GM21526 (cell line): ENCODE results near the gene MMP27.

Source experiments
- ATAC-seq: cut with Tn5 transposase; IDR thresholded peaks from one replicate; pipeline ENCODE4 v1.9.1; 2021; ENCODE audit warnings: moderate library complexity; ENCODE audit not compliant: unreplicated experiment, low FRiP score

The MMP27 gene

GRCh38 chr11:102704841-102705240 is 728 bp downstream of the MMP27 start:
- no peak for ATAC-seq

GRCh38 chr11:102703826-102704493 is 1.6 kb downstream of the MMP27 start:
- no peak for ATAC-seq

DNA sequence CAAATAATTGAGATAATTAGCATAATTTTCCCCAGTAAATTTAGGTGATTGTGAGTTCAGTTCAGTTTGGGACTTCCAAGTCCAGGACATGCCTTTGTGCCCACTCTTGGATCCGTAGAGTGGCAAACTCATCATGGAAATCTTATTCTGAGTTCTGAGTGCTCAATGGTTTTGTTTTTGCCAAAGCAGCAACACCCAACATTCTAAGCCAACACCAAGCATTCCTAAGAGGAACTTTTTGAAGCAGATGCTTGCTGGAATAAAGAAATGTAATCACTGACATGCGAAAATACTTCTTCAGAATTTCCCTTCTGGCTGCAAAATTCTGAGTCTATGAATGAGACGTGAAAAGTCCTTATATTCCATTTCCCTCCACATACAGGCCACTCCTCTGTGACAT is 10.4 kb downstream of the MMP27 start:
- no peak for ATAC-seq

GRCh38 chr11:102685754-102686153 is 19.8 kb downstream of the MMP27 start:
- ATAC-seq, result no peak

DNA sequence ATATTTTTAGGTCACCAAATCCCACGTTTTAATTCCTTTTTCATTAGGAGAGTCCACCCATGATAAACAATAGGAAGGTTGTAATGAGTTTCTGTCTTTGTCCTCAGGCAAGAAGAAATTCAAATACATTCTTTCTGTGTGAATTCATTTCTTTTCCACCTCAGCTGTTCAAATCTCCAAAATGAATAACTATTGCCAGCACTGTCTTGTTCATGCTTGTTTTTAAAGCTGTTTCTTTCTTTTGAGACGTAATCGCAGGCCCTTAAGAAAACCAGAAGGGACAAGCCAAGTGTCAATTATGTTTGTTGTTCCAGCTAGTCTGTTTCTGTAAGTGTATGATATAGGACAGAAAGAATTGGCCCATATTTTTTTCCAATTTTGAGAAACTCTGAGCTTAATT is 20.2 kb downstream of the MMP27 start:
- ATAC-seq, result no peak

DNA sequence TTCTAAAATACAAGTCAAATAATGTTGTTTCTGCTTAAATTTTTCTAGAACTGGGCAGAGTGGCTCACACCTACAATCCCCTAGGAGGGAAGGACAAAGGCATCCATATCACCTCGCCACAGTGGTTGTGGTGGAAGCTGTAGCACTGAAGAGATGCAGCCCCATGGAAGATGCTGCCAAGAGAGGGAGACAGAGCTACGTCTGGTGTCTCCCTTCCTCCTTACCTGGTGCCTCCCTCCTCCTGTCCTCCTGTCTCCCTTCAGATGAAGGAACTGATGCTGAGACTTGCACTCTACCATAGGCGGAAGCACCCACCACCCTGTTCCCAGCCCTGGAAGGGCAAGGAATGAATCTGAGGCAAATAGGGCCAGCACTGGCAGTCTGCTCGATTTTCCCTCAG is 22.3 kb downstream of the MMP27 start:
- no peak for ATAC-seq

- no peak for ATAC-seq
Observed at GRCh38 chr11:102680945-102681344, 24.6 kb downstream of the MMP27 start.

GRCh38 chr11:102678022-102678421 is 27.5 kb downstream of the MMP27 start:
- ATAC-seq, result no peak

DNA sequence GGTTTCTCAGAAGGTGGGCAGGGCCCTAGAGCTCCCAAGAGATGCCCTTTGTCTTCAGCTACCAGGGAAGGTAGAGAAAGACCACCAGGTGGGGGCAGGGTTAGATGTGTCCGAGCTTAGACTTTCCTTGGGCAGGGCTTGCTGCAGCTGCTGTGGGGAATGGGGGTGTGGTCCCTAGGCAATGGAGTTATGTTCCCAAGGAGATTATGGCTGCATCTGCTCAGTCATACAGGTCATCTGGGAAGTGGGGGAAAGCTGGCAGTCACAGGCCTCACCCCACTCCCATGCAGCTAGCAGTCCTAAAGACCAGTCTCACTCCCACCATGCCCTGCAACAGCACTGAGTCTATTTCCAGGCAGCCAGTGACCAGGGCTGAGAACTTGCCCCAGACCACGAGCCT is 29.5 kb downstream of the MMP27 start:
- no peak for ATAC-seq

DNA sequence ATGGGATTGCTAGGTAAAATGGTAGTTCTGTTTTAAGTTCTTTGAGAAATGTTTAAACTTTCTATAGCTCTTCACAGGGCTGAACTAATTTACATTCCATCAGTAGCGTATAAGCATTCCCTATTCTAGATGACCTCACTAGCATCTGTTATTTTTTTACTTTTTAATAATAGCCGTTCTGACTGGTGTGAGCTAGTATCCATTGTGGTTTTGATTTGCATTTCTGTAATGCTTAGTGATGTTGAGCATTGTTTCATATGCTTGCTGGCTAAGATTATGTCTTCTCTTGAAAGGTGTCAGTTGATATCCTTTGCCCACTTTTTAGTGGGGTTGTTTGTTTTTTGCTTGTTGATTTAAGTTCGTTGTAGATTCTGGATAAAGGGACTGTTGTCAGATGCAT is 35.9 kb downstream of the MMP27 start:
- ATAC-seq, result peak; percentile 64

- peak; percentile 67 for ATAC-seq
Observed at GRCh38 chr11:102666331-102666957, 39.1 kb downstream of the MMP27 start.

- no peak for ATAC-seq
Observed at GRCh38 chr11:102664001-102664752, 41.4 kb downstream of the MMP27 start.

- ATAC-seq, result no peak
Observed at GRCh38 chr11:102662607-102663006, 43.0 kb downstream of the MMP27 start.

GRCh38 chr11:102661040-102661439 is 44.5 kb downstream of the MMP27 start:
- ATAC-seq, result no peak

- ATAC-seq, result no peak
Observed at GRCh38 chr11:102656528-102656927, 49.0 kb downstream of the MMP27 start.

DNA sequence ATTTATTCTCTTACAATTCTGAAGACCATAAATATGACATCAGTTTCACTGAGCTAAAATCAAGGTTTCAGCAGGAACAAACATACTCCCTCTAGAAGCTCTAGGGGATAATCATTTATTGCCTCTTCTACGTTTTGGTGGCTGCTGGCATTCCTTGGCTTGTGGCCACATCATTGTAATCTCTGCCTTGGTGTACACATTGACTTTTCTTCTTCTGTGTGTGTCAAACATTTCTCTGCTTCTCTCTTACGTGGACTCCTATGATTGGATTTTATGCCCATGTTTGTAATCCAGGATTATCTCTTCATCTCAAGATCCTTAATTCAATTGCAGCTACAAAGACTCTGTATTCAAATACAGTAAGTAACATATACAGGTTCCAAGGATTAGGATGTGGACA is 50.0 kb downstream of the MMP27 start:
- no peak for ATAC-seq

DNA sequence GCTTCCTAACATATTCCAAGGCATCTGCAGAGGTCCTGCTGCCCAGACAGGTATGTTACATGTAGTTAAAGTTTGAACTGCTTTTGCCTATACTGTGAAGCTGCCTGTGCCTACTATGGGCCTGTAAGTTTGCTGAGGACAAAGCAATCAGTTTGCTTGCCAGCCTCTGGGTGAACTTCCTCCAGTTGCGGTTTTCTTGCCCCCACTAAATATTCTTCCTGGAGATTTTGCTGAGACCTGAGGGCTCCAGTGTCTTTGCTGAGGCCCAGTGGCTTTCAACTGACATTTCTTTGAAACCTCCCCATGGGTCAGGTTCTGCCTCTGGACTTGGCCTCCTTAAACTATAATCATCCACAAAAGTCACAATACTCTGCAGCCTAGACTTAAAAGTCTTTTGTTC is 50.8 kb downstream of the MMP27 start:
- ATAC-seq, result no peak

DNA sequence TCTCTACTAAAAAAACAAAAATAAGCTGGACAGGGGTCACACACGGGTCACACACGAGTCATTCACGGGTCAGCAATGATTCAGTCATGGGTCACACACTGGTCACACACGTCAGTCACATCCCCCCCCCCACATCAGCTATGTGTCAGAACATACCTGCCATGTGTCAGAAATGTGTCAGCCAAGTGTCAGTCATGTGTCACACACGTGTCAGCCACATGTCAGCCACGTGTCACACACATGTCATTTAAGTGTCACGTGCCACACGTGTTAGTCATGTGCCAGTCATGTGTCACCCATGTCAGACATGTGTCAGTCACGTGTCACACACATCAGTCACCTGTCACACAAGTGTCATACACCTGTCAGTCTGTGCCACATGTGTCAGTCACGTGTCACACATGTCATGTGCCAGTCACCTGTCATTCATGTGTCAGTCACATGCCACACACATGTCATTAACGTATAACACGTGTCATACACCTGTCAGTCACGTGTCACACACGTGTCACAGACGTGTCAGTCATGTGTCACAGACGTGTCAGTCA is 51.8 kb downstream of the MMP27 start:
- no peak for ATAC-seq

GRCh38 chr11:102647430-102647829 is 58.1 kb downstream of the MMP27 start:
- no peak for ATAC-seq

DNA sequence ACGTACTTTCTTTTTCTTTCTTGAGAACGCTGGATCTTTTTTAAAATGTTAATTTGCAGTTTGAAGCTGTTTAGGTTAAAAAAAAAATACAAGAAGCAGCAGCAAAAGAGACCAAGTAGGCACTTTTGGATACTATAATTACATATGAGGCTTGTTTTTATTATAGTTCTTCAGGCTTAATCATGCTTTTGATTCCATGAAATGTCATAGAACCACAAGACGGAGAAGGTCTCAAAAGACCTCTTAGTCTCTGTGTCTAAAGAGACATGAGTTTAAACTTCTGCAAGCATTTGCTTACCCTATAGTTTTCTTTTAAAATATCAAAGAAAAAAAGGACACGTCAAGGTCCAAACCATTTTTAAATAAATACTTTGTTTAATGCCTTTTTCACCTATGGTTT is 61.6 kb downstream of the MMP27 start:
- ATAC-seq, result no peak
